ENCODE data around the gene GMPR2. TPM values are rescaled to one million over a fixed set of nuclear protein-coding genes. Genes with fewer than 3 reads are reported as not detected.
A peak's percentile ranks its signal among the peaks of the same experiment; 100 is the strongest.

The GMPR2 gene
- total and polyA plus RNA-seq, 2 of the 13 experiments (the other 11 are each of a cell fraction or from before 2014, with no cell fraction given), result 210 to 273 TPM

- TF ChIP-seq BCLAF1 (IDR thresholded peaks at IDR 0.05) (no peak), ELK4 (CRISPR knock-in tag; IDR thresholded peaks at IDR 0.05; ENCODE audit: borderline replicate concordance) (peak; percentile 94), ZNF781 (CRISPR knock-in tag; IDR thresholded peaks at IDR 0.05; ENCODE audit: borderline replicate concordance, not compliant biosample characterization) (peak; percentile 97), ETS1 (CRISPR knock-in tag; IDR thresholded peaks at IDR 0.05) (peak; percentile 99), CCAR2 (optimal IDR thresholded peaks at IDR 0.05; ENCODE audit: low read depth, low read length) (peak; percentile 100), ZNF768 (CRISPR knock-in tag; IDR thresholded peaks at IDR 0.05) (peak; percentile 88), ZNF652 (CRISPR knock-in tag; IDR thresholded peaks at IDR 0.05; ENCODE audit: borderline replicate concordance, low read depth) (peak; percentile 76), EHMT2 (IDR thresholded peaks at IDR 0.05; ENCODE audit: borderline replicate concordance, low read depth, low read length) (peak; percentile 89; the same call in 1 of the 2 replicates), RBAK (CRISPR knock-in tag; IDR thresholded peaks at IDR 0.05) (no peak), HMG20A (CRISPR knock-in tag; IDR thresholded peaks at IDR 0.05; ENCODE audit: borderline replicate concordance) (peak; percentile 71; the same call in 1 of the 2 replicates), HHEX (CRISPR knock-in tag; IDR thresholded peaks at IDR 0.05) (peak; percentile 82), ZKSCAN8 (CRISPR knock-in tag; IDR thresholded peaks at IDR 0.05; ENCODE audit: borderline replicate concordance) (peak; percentile 98), ZNF382 (CRISPR knock-in tag; IDR thresholded peaks at IDR 0.05; ENCODE audit: borderline replicate concordance) (no peak), KLF15 (CRISPR knock-in tag; IDR thresholded peaks at IDR 0.05; ENCODE audit: borderline replicate concordance) (peak; percentile 98; the same call in 1 of the 2 replicates), MAFK (conservative IDR thresholded peaks at IDR 0.05 in 1 of 2, IDR thresholded peaks at IDR 0.05 in 1 of 2; ENCODE audit: low read length in 2 of 2) (no peak), HNF1B (CRISPR knock-in tag; IDR thresholded peaks at IDR 0.05) (peak; percentile 94; the same call in 1 of the 2 replicates), JUND (CRISPR knock-in tag; IDR thresholded peaks at IDR 0.05) (peak; percentile 84; the same call in 1 of the 2 replicates), DNMT3B (CRISPR knock-in tag; conservative IDR thresholded peaks at IDR 0.05) (peak; percentile 90), ZUFSP (CRISPR knock-in tag; IDR thresholded peaks at IDR 0.05; ENCODE audit: borderline replicate concordance) (no peak), ZNF737 (CRISPR knock-in tag; IDR thresholded peaks at IDR 0.05; ENCODE audit: borderline replicate concordance) (no peak)
Observed at GRCh38 chr14:24188251-24189058, 44.3 kb upstream of the GMPR2 start, which contains the start of gene IPO4 (continued).
